Retinal pigment epithelial cell (primary cell): ENCODE measurements around the gene MRO.

ENCODE experiments used
- DNase-seq: peaks from one replicate; pipeline ENCODE4 v3.0.0-alpha.2; 2010; ENCODE audit warnings: low read depth
- H3K4me3 ChIP-seq: 2 replicates; pipeline ENCODE4 v1.5.1; 2011; ENCODE audit warnings: mild to moderate bottlenecking, low read length, control low read depth, moderate library complexity
- CTCF ChIP-seq: conservative IDR thresholded peaks from 2 replicates; pipeline ENCODE4 v1.5.1; 2011; ENCODE audit warnings: low read depth, low read length, control low read depth, inconsistent platforms

The MRO gene

GRCh38 chr18:50848061-50848551 is 28.3 kb upstream of the MRO start:
- TF ChIP-seq CTCF, result no peak
- no peak for DNase-seq
- no peak overlapping the region for H3K4me3 ChIP-seq

GRCh38 chr18:50847192-50847591 is 27.4 kb upstream of the MRO start:
- TF ChIP-seq CTCF, result no peak
- DNase-seq, result no peak
- H3K4me3 ChIP-seq, result no peak overlapping the region

- H3K4me3 ChIP-seq, result no peak overlapping the region
- DNase-seq, result no peak
- TF ChIP-seq CTCF, result no peak
Observed at GRCh38 chr18:50844960-50845359, 25.1 kb upstream of the MRO start.

- TF ChIP-seq CTCF, result no peak
- H3K4me3 ChIP-seq, result no peak overlapping the region
Observed at GRCh38 chr18:50844554-50844953, 24.7 kb upstream of the MRO start.

GRCh38 chr18:50842846-50843245 is 23.0 kb upstream of the MRO start:
- no peak overlapping the region for H3K4me3 ChIP-seq
- DNase-seq, result no peak
- TF ChIP-seq CTCF, result no peak

More at GRCh38 chr18:50844554-50844953, 24.7 kb upstream of the MRO start:
- no peak for DNase-seq

GRCh38 chr18:50839996-50840395 is 20.2 kb upstream of the MRO start:
- no peak for DNase-seq
- no peak overlapping the region for H3K4me3 ChIP-seq
- no peak for TF ChIP-seq CTCF

- H3K4me3 ChIP-seq, result no peak overlapping the region
- no peak for DNase-seq
- TF ChIP-seq CTCF, result no peak
Observed at GRCh38 chr18:50839341-50839740, 19.5 kb upstream of the MRO start.
